Bronchial epithelial cell (primary cell): ENCODE measurements around the gene ARHGAP15. TPM values are rescaled to one million over a fixed set of nuclear protein-coding genes. Genes with fewer than 3 reads are reported as not detected.
A peak's percentile ranks its signal among the peaks of the same experiment; 100 is the strongest.

ENCODE experiments used
- DNase-seq: peaks from one replicate; pipeline ENCODE4 v3.0.0-alpha.2; 2010; ENCODE audit warnings: low read depth
- FAIRE-seq: peaks from 2 replicates; lab custom pipeline; 2011; peaks lifted over from hg19 to GRCh38; lab: Jason Lieb, UNC
- H3K27me3 ChIP-seq: 2 replicates; pipeline ENCODE4 v1.5.1; 2011; ENCODE audit warnings: low read length; ENCODE audit not compliant: control insufficient read depth, insufficient read depth
- H3K36me3 ChIP-seq: 2 replicates; pipeline ENCODE4 v1.5.1; 2011; ENCODE audit warnings: low read length; ENCODE audit not compliant: control insufficient read depth, insufficient read depth
- H3K4me3 ChIP-seq: 2 replicates; pipeline ENCODE4 v1.5.1; 2011; ENCODE audit warnings: mild to moderate bottlenecking, low read depth, low read length, control low read depth
- CTCF ChIP-seq: IDR thresholded peaks from 2 replicates; pipeline ENCODE4 v1.5.1; 2011; ENCODE audit warnings: mild to moderate bottlenecking, moderate library complexity, low read length, control low read depth, inconsistent platforms; ENCODE audit not compliant: insufficient read depth, severe bottlenecking
- total RNA-seq: library from RNA; depleted of rRNA; stranded (reverse); fragments of >200 nt; gene quantifications from 2 replicates; pipeline ENCODE4 v1.2.1, GENCODE V29; 2014

ARHGAP15 gene
- total RNA-seq, 1 donor from 2014 or later, result not detected

GRCh38 chr2:143559147-143559546, 429.9 kb downstream of the ARHGAP15 start:
- no peak for TF ChIP-seq CTCF
- DNase-seq (no peak), FAIRE-seq (peak; percentile 72)
- Histone ChIP-seq H3K4me3 (no peak overlapping the region), H3K27me3 (no peaks in the 10 kb centered on the region), H3K36me3 (no peaks in the 10 kb centered on the region)

- FAIRE-seq (no peak), DNase-seq (no peak)
- no peak overlapping the region for H3K4me3 ChIP-seq
- no peaks in the 10 kb centered on the region for H3K27me3 ChIP-seq
- TF ChIP-seq CTCF, result no peak
- no peaks in the 10 kb centered on the region for H3K36me3 ChIP-seq
These were observed 431.5 kb downstream of the ARHGAP15 start for GRCh38 chr2:143560724-143561123.

GRCh38 chr2:143564419-143564818, 435.2 kb downstream of the ARHGAP15 start:
- FAIRE-seq, result no peak
- TF ChIP-seq CTCF, result no peak
- no peaks in the 10 kb centered on the region for H3K27me3 ChIP-seq
- no peaks in the 10 kb centered on the region for H3K36me3 ChIP-seq
- DNase-seq, result no peak
- H3K4me3 ChIP-seq, result no peak overlapping the region

- Histone ChIP-seq H3K4me3 (no peak overlapping the region), H3K27me3 (peaks cover 2% of the 10 kb centered on the region), H3K36me3 (no peaks in the 10 kb centered on the region)
- no peak for TF ChIP-seq CTCF
- no peak for DNase-seq
- no peak for FAIRE-seq
These were observed 442.5 kb downstream of the ARHGAP15 start for GRCh38 chr2:143571747-143572146.

GRCh38 chr2:143572421-143572820, 443.2 kb downstream of the ARHGAP15 start:
- Histone ChIP-seq H3K36me3 (no peaks in the 10 kb centered on the region), H3K4me3 (no peak overlapping the region), H3K27me3 (peaks cover 2% of the 10 kb centered on the region)
- FAIRE-seq, result no peak
- DNase-seq, result peak; percentile 70
- TF ChIP-seq CTCF, result no peak

GRCh38 chr2:143574069-143574468, 444.9 kb downstream of the ARHGAP15 start:
- Histone ChIP-seq H3K27me3 (peaks cover 2% of the 10 kb centered on the region), H3K36me3 (no peaks in the 10 kb centered on the region), H3K4me3 (no peak overlapping the region)
- FAIRE-seq, result no peak
- no peak for TF ChIP-seq CTCF
- DNase-seq, result no peak
